ENCODE results near the gene REXO2.

The REXO2 gene

DNA sequence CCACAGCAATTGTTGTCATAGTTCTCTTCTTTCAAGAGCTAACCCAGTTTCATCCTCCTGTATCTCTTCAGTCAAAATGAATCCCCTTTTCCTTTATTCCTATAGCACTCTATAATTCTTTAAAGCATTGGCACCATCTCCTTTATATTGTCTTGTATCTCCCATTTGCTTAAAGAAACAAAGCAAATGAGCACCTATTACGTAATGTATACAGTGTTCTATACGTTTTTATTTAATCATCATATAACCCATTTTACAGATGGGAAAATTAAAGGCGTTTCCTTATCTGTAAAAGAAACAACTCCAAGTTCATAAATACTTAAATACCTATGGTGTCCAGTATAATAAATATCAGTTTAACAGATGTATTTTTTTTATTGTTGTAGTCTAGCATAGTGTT, 6.4 kb upstream of the REXO2 start:
- DNase-seq (ENCODE audit: extremely low read depth, insufficient read length): no peak
- Histone ChIP-seq H3K27me3 (replicated peaks; ENCODE audit: control insufficient read depth, insufficient read depth, low read length) (no peaks in the 10 kb centered on the region; the same call in 1 of the 2 replicates), H3K4me3 (replicated peaks; ENCODE audit: low read depth, low read length) (no peak overlapping the region), H3K36me3 (ENCODE audit: control insufficient read depth, insufficient read depth, low read length) (no peaks in the 10 kb centered on the region)
- TF ChIP-seq, protein P1, sequence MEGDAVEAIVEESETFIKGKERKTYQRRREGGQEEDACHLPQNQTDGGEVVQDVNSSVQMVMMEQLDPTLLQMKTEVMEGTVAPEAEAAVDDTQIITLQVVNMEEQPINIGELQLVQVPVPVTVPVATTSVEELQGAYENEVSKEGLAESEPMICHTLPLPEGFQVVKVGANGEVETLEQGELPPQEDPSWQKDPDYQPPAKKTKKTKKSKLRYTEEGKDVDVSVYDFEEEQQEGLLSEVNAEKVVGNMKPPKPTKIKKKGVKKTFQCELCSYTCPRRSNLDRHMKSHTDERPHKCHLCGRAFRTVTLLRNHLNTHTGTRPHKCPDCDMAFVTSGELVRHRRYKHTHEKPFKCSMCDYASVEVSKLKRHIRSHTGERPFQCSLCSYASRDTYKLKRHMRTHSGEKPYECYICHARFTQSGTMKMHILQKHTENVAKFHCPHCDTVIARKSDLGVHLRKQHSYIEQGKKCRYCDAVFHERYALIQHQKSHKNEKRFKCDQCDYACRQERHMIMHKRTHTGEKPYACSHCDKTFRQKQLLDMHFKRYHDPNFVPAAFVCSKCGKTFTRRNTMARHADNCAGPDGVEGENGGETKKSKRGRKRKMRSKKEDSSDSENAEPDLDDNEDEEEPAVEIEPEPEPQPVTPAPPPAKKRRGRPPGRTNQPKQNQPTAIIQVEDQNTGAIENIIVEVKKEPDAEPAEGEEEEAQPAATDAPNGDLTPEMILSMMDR (IDR thresholded peaks at IDR 0.05; ENCODE audit: insufficient read depth, low read length, poor library complexity, severe bottlenecking): no peak

DNA sequence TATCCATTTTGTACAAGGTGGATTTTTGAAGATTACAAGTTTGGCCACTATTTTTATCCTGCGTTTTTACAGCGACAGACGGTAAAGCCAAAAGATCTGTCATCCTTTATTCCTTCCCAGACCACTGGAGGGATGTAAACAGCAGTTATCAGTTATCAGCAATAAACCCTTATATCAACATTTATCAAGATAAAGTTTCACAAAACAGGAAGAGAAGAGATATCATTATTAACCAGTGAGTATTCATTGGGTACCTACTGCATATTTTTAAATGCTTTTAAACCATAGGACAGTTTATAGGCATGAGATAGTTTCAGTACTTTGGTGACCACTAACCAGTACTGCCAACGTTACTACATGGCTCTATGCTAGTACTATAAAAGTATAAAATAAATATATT, 5.9 kb upstream of the REXO2 start:
- no peak for DNase-seq (ENCODE audit: extremely low read depth, insufficient read length)
- Histone ChIP-seq H3K4me3 (replicated peaks; ENCODE audit: low read depth, low read length) (no peak overlapping the region), H3K36me3 (ENCODE audit: control insufficient read depth, insufficient read depth, low read length) (no peaks in the 10 kb centered on the region), H3K27me3 (replicated peaks; ENCODE audit: control insufficient read depth, insufficient read depth, low read length) (no peaks in the 10 kb centered on the region; the same call in 1 of the 2 replicates)
- TF ChIP-seq, protein P1 (IDR thresholded peaks at IDR 0.05; ENCODE audit: insufficient read depth, low read length, poor library complexity, severe bottlenecking): no peak

DNA sequence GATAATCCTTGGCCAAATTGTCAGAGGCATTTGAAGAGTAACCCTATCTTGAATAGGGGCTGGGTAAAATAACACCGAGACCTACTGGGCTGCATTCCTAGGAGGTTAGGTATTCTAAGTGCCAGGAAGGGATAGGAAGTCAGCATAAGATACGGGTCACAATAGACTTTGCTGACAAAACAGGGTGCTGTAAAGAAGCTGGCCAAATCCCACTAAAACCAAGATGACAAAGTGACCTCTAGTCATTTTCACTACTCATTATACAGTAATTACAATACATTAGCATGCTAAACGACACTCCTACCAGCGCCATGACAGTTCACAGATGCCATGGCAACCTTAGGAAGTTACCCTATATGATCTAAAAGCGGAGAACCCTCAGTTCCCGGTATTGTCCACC, 964 bp upstream of the REXO2 start:
- DNase-seq (ENCODE audit: extremely low read depth, insufficient read length): no peak
- TF ChIP-seq, protein P1 (IDR thresholded peaks at IDR 0.05; ENCODE audit: insufficient read depth, low read length, poor library complexity, severe bottlenecking): no peak
- no peaks in the 10 kb centered on the region for H3K27me3 ChIP-seq (replicated peaks; ENCODE audit: control insufficient read depth, insufficient read depth, low read length)
- no peak overlapping the region for H3K4me3 ChIP-seq (replicated peaks; ENCODE audit: low read depth, low read length)
- no peaks in the 10 kb centered on the region for H3K36me3 ChIP-seq (ENCODE audit: control insufficient read depth, insufficient read depth, low read length)

DNA sequence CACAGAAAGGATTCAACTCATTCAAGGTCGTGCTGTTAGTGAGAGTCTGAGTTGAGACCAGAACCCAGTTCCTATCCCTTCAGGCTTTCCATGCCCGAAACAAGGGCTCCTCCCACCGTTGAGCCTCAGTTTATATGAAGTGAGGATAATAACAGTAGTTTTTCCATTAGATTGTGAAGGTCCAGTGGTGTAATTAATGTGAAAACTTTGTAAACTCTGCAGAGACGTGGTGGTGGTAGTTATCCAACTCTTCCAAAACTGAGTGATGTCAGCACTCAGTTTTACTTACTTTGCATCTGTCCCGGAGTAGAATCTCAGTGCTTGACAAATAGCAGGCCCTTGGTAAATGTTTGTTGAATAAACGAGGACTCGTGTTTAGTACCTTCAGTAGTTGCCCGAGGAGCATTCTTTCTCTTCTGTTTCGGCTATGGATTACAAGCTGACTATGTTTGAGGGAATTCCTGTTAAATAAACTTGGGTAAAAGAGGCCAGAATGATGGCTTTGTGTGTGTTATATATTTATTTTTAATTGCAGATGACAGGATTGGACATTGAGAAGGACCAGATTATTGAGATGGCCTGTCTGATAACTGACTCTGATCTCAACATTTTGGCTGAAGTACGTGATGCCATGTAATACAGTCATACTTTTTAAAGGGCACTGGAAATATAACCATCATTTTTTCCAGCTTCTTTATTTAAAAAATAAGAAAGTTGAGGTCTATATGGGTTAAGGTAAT, 1.0 kb downstream of the REXO2 start:
- DNase-seq (ENCODE audit: extremely low read depth, insufficient read length): no peak
- TF ChIP-seq, protein P1 (IDR thresholded peaks at IDR 0.05; ENCODE audit: insufficient read depth, low read length, poor library complexity, severe bottlenecking): no peak
- H3K27me3 ChIP-seq (replicated peaks; ENCODE audit: control insufficient read depth, insufficient read depth, low read length): no peaks in the 10 kb centered on the region

DNA sequence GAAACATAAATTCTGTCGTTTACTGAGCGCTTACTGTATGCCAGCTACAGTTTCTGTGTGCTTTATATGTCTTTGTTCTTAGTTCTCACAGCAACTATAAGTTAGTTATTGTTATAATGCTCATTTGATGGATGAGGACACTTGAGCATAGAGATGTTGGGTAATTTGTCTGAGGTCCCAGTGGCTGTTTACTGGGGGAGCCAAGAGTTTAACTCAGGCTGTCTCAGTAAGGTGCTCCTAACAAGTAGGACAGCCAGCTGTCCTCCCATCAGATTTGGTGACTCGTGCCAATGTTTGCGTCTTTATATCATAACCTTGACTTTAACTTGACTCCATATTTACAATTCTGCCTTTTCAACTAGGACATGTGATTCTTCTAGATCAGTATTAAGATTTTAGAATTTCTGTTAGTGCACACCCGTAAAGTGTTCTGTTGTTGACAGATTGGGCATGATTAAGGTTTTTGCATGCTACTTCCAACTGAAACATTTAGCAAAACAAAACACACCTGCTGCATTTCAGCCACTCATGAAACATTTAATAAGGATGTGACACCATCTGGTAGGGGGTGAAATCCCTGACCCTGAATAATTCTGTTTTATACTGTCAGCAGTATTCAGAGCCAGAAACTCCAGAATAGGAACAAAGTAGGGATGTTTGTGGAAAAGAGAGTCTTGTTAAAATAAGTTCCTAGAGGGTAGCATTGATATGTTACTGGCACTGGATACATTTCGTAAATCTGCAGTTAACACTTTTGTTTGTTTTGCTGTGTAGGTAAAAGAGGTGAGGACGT, 1.9 kb downstream of the REXO2 start:
- no peak overlapping the region for H3K4me3 ChIP-seq (replicated peaks; ENCODE audit: low read depth, low read length)

More for the DNA sequence above, 1.0 kb downstream of the REXO2 start:
- Histone ChIP-seq H3K36me3 (ENCODE audit: control insufficient read depth, insufficient read depth, low read length) (no peaks in the 10 kb centered on the region), H3K4me3 (replicated peaks; ENCODE audit: low read depth, low read length) (peak overlapping the region; percentile 92)

More for the DNA sequence above, 1.9 kb downstream of the REXO2 start:
- H3K27me3 ChIP-seq (replicated peaks; ENCODE audit: control insufficient read depth, insufficient read depth, low read length): no peaks in the 10 kb centered on the region
- TF ChIP-seq, protein P1 (IDR thresholded peaks at IDR 0.05; ENCODE audit: insufficient read depth, low read length, poor library complexity, severe bottlenecking): no peak
- no peak for DNase-seq (ENCODE audit: extremely low read depth, insufficient read length)
- no peaks in the 10 kb centered on the region for H3K36me3 ChIP-seq (ENCODE audit: control insufficient read depth, insufficient read depth, low read length)
